HG03039 (cell line): ENCODE measurements around the gene FCRL4.

ENCODE experiments used
- ATAC-seq: cut with Tn5 transposase; IDR thresholded peaks from one replicate; pipeline ENCODE4 v1.9.1; 2021; ENCODE audit warnings: mild to moderate bottlenecking, moderate library complexity; ENCODE audit not compliant: unreplicated experiment

The FCRL4 gene

DNA sequence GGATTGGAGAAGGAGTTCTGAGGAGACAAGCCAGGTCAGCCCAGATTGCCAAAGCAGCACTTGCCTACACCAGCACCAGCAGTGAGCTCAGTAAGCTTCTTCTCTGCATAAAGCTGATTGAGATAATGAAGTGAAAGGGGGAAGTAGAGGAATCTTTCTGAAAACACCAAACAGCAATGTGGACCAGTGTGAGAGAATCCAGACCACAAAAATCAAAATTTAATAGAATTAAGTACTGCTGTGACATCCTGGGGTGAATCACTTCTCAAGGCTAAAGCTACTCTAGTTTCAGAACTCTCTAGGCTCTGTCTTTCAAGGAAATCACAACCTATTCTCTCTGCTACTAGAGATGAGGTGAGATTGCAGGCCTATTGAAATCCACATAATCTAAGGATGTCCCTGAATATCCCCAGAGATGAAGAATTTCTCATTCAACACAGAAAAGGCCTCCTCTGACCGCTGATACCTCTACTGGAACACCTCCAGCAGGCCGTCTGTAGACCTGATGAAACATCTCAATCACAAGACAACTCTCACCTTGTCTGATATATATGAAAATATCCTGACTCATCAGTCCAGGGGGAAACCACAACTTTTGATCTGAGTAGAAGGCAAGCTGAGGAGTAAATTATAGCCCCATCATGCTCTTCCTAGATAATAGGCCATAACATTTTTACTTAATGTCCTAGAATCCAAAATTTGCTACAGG, at the start of gene FCRL4:
Gene FCRL4 (minus strand): TSS at position 127 of the 709 bp plus-strand sequence. CDS start 141 bp downstream, outside the sequence.
- ATAC-seq, result no peak

DNA sequence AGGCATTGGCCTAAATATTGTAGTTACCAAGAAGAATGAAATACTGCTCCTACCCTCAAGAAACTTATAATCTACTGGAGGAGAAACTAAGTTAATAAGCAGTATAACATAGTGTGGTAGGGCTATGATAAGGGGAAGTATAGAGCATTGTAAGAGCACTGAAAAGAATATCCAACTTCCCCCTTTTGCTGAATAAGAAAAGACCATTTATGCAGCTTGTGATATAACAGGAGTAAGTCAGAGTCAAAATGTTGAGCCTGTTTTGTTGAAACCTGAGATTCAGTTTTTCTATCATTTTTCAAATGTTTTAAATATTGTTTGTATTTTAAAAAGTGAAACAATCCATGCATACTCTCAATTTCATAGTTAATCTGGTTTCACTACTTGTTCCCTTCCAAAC, 48.3 kb upstream of the FCRL4 start:
- no peak for ATAC-seq

DNA sequence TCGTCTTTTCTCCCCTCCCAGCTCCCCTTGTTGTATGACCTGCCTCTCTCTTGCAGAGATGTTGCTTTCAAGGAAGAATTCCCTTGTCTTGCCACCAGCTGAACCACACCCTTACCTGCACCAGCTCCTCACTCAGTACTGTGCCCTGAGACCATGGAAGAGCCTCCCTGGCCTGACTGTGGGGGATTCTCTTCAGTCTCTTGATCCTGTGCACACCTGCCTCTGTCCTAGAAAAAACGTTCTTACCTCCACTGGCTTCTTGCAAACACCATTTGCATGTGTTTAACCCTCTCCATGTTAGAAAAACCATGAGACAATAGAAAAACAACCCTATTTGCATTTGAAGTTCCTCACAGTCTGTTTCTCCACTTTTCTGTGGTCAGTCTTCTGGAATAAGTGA, 43.3 kb upstream of the FCRL4 start:
- no peak for ATAC-seq

DNA sequence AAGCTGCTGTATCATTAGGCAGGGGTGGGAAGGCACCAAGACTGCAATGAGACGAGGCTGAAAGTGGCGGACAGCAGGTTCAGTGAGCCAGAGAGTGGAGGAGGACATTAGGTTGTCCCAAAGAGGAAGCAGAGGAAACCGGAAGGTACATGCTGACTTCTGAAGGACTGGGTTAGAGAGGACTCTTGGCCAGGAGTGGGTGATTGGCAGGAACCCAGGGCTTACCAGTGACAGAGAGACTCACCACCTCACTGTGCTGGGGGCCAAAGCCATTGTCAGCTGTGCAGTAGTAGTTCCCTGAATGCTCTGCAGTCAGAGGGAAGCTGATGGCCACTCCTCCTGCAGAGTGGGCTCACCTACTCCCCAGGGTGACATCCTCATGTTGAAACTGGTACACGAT, 41.9 kb upstream of the FCRL4 start:
- no peak for ATAC-seq

DNA sequence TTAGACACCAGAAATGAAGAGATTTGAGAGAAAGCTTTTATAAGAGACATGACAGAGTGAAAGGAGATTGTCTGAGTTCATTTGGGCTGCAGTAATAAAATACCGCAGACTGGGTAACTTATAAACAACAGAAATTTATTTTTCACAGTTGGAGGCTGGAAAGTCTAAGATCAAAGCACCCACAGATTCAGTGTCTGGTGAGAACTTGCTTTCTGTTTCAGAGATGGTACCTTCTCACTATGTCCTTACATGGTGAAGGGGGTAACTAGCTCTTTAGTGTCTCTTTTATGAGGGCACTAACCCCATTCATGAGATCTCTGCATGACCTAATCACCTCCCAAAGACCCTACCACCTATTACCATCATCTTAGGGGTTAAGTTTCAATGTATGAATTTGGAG, 30.9 kb upstream of the FCRL4 start:
- no peak for ATAC-seq

DNA sequence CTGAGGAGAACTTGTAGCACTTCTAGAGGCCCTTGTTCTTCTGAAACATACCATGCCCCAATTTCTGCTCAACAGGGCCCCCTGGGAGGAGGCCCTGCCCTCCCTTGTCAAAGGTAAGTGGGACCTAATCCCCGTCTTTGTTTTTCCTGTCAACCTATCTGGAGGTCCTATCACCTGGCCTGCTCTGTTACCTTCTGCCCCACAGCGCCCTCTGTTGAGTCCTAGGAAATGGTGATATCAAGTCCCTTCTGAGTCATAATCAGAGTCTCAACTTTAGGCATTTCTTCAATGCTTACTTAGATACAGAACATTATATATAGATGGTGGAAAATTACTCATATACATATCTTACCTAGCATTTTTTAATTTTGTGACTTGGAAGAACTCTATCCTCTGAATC, 28.2 kb upstream of the FCRL4 start:
- ATAC-seq, result no peak

DNA sequence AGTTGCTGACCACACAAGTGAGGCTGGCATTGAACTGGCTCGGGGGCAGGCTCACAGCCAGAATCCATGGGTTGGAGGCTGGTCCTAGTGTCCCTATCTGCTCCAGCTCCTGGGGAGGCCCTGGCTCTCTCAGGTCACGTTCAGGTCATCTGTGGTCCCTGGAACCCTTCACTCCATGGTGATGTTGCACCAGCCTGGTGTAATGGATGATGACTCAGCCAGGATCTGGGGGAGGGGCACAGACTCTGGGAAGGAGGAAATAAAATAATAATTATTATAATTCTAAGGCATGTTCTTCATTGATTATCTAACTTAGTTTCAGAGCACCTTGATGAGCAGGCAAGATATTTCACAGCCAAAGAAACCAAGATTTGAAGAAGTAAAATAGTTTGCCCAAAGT, 26.6 kb upstream of the FCRL4 start:
- ATAC-seq, result no peak

DNA sequence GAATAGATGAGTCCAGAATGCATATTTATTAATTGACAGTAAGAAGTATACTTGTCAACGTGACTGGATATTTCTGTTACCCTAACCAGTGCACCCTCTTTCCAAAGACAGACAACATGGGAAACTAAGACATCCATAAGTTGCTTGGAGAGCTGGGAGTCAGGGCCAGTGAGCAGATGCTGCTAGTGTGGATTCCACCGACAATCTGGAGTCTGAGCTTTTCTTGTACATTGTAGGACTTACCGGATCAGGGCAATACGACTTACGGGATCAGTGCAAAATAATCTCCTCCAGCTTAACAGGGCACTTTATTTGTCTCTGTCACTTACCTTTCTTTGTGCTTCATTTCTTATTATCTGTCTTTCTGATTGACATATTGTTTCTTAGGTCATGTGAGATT, 24.6 kb upstream of the FCRL4 start:
- no peak for ATAC-seq

DNA sequence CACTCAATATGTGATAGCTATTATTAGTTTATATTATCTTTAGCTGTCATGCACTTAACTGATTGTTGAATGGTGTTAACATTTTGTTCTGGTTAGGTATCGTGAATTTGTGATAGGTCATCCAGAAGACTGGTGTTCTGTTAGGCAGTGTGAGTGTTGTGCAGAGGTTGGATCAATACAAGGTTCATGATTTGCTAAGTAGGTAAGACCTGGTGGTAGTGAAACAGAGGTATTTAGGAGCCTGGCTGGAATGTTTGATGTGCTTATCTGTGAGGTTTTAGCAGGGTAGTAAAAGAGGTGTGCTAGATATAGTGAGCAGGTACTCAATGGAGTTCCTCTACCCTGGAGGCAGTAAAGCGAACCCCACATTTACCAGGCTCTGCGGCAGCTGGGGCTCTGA, 20.3 kb upstream of the FCRL4 start:
- ATAC-seq, result no peak

DNA sequence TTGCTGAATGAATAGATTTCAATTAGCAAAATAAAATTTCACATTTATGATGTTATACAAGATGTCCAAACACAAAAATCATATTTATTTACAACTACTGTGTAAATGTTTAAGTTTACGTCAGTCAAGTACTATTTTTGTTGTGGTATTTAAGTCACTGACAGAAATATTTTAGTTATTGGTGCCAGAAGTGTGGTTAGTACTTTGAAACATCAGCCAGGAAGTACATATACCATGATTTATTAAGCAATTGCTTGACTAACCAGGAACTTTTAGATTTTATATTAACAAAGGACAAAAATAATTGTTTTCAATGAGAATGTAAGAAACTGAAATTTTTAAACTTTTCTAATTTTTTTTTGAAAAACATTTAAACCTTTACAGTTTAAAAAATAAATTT, 2.4 kb upstream of the FCRL4 start:
- ATAC-seq, result no peak

DNA sequence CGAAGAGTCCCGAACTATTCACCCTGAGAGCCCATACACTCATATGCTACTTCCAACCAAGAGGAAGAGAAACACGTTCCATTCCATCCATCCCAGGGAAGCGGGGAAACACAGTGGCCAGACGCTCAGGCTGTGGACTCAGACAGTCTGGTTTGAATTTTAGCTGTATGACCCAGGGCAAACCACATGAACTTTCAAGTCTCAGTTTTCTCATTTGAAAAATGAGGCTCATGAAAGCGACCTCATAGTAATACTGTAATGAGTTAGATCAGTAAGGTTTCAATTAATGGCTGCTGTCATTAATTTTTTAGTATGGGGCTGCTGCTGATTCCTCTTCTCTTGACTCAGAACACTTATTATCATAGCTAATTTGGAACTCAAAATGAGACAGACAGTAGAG, 1.5 kb downstream of the FCRL4 start:
- ATAC-seq, result peak; percentile 46

DNA sequence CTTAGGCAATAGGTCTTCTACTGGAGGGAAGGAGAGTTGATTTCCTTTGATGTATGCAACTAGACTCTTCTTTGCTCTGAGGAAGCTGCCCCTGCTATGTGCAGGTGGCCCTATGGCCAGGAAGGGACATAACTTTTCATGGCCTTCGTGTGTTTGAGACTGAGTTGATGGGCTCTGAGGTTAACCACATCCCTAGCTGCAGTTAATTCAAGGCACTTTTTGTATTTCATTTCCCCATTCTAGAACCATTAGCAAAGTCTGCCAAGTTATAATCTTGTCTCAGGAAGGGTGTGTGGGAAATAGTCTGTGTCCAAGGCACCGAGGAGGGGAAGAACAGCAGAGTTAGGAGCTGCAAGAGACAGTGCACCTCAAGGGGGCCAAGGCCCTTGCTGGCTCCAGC, 2.5 kb downstream of the FCRL4 start:
- ATAC-seq, result peak; percentile 54

DNA sequence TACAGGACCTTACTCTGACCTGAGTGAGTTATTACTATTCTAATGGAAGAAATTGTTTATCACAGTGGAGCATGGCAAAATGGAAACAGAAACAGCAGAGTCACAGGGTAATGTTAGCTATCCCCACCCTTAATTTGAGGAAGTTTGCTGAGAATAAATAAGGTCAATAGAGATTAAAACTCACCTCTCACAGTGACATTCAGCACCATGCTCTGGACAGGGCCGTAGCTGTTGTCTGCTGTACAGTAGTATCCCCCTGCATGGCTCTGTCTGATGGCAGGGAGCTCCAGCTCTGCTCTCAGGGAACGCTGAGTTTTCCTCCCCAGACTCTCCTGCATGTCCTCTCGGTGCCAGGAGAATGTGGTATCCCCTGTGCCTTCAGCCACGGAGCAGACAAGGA, 11.9 kb downstream of the FCRL4 start:
- no peak for ATAC-seq

DNA sequence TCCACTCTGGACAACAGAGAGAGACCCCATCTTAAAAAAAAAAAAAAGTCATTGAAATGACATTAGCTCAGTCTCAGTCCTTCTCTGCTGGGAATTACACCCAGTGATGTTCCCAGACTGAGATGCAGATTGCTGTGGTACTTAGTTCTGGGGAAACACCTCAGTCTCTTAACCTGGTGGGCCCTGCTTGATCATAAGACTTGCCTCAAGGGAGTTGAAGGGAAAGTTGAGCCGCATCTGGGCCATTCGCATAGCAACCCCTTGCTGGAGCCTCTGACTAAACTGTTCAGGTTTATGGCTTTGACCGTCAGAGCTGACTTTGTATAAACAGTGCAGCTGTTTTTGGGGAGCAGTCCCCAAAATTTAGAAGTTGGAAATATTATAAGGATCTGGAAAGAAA, 13.4 kb downstream of the FCRL4 start:
- ATAC-seq, result no peak

DNA sequence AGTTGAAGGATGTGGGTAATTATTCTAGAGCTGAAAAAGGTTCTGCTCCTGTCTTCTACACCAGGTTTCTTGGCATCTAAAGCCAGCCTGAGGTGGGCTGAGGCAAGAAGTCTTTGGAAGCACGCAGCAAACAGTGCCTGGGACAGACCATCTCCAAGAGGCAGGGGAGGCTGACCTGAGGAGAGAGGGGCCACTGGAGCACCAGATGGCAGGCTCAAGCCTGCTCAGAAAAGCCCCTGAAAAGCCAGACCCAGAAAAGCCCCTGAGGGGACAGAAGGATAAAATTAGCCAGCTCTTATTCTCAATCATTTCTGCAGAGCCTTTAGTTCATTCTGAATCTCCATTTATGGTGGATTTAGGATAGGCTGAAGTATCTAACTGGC, 17.1 kb downstream of the FCRL4 start:
- ATAC-seq, result no peak

DNA sequence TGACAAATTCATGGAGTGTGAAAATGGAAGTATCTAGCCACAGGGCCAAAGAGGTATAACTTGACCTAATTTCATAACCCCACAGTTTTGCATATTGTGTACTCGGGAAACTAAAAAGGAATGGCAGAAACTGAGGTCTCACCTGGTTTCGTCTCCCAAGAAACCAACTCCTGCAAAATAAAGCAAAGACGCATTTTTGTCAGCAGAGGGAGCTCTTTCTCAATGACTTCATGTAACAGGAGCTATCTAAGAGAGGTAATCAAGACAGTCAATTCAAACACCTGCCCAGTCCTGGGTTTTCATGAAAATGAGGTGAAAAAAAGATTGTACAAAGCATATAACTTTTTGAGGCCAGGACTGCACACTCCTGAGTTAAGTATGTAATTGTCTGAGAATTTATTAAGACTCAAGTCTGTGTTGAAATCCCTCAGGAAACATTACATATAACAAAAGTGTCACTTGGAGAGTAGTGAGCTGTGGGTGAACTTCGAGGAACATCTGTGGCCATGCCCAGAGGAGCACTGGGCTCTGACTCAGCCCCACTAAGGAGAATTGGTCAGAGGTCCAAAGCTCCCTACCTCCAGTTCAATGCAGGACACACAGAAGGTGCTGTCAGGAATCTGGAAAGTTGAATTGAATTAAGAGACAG, 17.6 kb downstream of the FCRL4 start:
- ATAC-seq, result no peak

DNA sequence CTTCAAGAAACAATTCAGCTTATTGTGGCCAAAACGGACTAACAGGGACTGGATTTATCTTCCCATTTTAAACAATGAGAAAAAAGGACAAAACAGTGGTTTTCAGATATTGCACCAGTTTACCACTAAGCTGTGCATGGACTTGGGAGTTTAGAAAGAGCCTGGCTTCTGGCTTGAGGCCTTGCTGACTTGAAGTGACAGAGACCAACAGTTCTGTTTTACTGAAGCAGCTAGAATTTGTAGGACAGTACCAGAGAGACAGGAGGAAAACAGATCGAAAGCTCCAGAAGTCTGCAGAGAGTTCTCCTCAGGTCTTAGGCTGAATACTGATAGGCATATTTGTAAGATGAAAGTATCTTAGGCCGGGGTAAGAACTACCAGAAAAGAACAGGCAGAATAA, 20.5 kb downstream of the FCRL4 start:
- no peak for ATAC-seq

DNA sequence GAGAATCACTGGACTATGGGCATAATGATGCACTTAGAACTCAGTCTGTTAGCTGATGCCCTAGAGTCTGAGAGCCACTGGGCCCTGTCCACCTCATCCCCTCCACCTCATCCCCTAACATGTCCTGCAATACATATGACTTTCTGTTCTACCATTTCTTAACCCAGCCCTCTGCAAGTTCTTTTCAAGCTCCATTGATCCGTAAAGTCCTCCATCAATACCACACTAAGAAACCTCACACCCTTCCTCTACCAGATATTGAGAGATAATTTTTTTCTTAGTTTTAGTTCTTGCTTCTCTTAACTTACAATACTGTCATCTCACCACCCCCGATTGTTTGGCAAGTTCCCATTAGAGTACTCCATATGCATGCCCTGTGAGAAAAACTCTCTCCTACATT, 22.1 kb downstream of the FCRL4 start:
- no peak for ATAC-seq

DNA sequence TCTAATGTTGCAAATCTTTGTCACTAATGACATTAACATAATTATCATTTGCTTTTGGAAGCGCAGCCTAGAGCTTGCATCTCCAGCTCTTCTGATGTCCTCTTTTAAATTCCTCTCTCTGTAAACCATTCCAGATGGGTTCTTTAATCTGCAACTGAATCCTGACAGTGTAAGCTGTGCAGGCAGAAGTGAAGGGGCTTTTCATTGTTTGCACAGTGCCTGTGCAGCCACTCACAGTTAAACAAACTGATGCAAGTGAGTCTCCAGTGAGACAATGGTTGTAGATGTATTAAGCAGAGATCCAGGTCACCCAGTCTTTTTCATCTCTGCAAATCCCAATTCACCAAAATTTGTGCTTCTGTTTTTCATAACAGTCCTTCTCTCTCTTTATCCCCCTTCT, 23.0 kb downstream of the FCRL4 start:
- no peak for ATAC-seq

DNA sequence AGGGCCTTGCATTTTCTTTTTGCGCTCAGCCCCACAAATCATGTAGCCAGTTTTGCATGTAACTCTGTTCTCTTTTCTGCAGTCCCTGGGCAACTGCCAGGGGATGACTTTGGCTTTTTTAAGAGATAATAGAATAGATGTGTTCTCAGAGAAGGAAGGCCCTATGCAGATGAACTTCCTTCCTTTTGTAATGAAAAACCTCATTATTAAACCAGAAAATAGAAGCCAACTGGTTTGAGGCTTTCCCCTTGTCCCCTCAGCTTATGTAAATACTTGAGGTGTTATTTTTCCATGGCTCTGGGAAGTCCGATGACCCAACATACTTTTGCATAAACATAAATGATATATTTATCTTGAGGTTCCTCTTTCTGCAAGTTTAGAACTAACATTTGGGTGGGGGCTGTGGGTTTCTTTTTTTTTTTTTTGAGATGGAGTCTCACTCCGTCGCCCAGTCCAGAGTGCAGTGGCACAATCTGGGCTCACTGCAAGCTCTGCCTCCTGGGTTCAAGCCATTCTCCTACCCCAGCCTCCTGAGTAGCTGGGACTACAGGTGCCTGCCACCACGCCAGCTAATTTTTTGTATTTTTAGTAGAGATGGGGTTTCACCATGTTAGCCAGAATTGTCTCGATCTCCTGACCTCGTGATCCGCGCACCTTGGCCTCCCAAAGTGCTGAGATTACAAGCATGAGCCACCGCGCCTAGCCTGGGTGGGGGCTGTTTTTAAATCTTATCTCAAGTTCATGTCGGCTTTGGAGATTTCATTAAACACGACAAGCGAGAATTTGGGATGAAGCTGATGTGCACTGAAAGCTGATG, 31.2 kb downstream of the FCRL4 start:
- ATAC-seq, result no peak

DNA sequence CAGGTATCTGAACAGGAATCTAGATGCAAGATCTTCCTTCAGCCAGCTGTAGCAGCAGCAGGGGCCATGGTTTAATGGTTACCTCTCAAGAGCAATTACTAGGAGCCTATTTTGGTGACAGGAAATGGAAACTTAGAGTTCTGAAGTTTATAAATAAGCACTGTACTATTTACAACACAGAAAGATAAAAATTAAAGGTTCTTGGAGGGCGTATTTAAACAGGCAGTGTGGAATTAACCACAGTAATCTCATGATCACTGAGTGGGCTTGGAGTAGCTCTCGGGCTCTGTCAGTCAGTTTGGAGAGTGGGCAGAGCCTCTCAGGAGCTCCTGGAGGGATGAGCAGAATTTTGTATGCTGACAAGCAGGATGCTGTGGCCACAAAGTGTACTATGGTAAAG, 35.4 kb downstream of the FCRL4 start:
- no peak for ATAC-seq

DNA sequence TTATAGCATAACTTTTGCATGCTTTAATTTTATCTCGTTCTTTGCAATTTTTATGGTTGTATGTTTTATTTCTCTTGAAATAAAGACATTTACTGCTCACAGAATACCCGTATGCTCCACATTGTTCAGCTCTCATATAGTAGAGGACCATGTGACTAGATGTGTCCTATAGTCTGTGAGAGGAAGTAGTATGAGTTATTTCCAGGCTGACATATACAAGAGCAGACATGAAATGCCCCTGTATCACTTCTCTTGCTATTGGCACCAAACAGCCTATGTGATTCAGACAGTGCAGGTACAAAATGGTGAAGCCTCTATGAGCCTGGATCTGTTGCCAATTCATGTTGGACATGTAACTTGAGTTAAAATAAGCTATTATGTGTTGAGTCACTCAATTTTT, 39.8 kb downstream of the FCRL4 start:
- ATAC-seq, result no peak
